ENCODE data around the gene ADGRF5.
"Not testable (repeated sequence)": the region's sequence is repeated elsewhere in the genome, so short reads cannot be mapped to it uniquely, and the experiment has no call there.

ADGRF5 gene

DNA sequence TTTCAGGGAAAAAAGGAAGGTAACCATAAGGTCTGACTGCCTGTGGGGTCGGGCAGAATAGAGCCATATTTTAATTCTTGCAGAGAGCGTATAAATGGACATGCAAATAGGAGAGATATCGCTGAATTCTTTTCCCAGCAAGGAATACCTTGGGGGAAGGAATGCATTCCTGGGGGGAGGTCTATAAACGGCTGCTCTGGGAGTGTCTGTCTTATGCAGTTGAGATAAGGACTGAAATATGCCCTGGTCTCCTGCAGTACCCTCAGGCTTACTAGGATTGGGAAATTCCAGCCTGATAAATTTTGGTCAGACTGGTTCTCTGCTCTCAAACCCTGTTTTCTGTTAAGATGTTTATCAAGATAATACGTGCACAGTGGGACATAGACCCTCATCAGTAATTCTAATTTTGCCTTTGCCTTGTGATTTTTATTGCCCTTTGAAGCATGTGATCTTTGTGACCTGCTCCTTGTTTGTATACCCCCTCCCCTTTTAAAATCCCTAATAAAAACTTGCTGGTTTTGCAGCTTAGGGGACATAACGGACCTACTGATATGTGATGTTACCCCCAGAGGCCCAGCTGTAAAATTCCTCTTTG, 79.4 kb downstream of the ADGRF5 start:
- not testable (repeated sequence) for H3K4me1 Mint-ChIP-seq (ENCODE audit: low read depth)

DNA sequence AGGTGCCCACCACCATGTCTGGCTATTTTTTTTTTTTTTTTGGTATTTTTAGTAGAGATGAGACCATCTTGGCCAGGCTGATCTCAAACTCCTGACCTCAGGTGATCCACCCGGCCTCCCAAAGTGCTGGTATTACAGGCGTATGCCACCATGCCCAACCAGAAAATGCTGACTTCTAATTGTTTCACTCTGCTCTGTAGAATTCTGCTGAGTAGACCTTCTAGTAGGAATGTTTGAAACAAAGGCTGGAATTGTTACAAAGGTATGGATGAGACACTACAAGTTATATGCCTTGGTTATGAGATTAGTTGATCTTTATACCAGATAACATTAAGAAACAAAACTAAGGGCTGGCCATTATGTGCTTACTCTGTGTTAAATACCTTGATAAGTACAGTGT, 83.7 kb downstream of the ADGRF5 start:
- H3K9me3 Mint-ChIP-seq (ENCODE audit: low read depth), result peaks cover 13% of the 10 kb centered on the region
- H3K27ac Mint-ChIP-seq, result no peak overlapping the region
- no peaks in the 10 kb centered on the region for H3K36me3 Mint-ChIP-seq
- H3K4me3 Mint-ChIP-seq, result no peak overlapping the region
- H3K4me1 Mint-ChIP-seq (ENCODE audit: low read depth), result no peaks in the 10 kb centered on the region
- peaks cover 3% of the 10 kb centered on the region for H3K27me3 Mint-ChIP-seq

More for the DNA sequence above, 79.4 kb downstream of the ADGRF5 start:
- not testable (repeated sequence) for H3K36me3 Mint-ChIP-seq, H3K27me3 Mint-ChIP-seq, H3K4me3 Mint-ChIP-seq, H3K27ac Mint-ChIP-seq
- H3K9me3 Mint-ChIP-seq (ENCODE audit: low read depth), result peaks cover 13% of the 10 kb centered on the region

DNA sequence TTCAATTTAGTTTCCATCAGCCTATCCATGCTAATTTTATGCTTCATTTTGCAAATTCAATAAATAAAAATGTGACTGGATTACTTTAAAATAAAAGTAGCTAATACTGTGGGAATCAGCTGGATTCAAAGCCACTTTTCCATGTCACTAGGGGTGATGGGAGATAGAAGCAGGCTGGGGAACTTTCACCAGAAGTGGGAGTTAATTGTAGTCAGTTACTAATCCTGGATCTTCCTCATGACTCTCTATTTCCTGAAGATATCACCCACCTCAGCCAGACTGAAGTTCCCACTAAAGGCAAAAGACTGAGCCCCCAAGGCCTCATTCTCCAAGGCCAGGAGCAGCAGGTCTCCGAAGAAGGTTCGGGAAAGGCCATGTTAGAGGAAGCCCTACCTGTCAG, 86.7 kb downstream of the ADGRF5 start:
- not testable (repeated sequence) for H3K27me3 Mint-ChIP-seq; H3K4me1 Mint-ChIP-seq (ENCODE audit: low read depth); H3K27ac Mint-ChIP-seq; H3K4me3 Mint-ChIP-seq; H3K36me3 Mint-ChIP-seq; H3K9me3 Mint-ChIP-seq (ENCODE audit: low read depth)

DNA sequence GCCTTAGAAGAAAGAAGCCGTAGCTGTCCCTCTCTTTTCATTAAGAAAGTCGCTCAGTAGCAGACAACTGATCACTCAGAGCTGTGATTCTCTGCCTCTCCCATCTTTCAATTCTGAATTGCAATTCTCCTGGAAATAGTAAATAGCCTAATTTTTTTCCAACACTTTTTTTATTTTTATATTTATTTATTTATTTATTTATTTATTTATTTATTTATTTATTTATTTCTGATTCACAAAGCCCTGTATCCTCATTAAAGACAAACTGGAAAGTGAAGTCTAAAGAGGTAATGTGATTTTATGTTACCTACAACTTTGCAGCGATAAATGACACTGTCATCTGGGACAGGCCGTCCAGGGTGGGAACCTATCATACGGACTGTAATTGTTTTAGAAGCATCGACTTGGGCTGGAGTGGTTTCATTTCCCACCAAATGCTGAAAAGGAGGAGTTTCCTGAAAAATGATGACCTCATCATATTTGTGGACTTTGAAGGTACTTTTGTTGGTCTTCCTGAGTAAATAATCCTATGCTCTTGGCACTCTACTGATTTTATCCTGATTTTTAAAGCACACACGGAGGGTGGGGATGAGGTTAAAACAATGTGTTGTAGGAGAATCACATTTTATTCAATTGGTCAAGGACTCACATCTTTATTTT, 87.4 kb downstream of the ADGRF5 start:
- not testable (repeated sequence) for H3K9me3 Mint-ChIP-seq (ENCODE audit: low read depth); H3K27ac Mint-ChIP-seq; H3K4me3 Mint-ChIP-seq; H3K27me3 Mint-ChIP-seq; H3K36me3 Mint-ChIP-seq; H3K4me1 Mint-ChIP-seq (ENCODE audit: low read depth)

DNA sequence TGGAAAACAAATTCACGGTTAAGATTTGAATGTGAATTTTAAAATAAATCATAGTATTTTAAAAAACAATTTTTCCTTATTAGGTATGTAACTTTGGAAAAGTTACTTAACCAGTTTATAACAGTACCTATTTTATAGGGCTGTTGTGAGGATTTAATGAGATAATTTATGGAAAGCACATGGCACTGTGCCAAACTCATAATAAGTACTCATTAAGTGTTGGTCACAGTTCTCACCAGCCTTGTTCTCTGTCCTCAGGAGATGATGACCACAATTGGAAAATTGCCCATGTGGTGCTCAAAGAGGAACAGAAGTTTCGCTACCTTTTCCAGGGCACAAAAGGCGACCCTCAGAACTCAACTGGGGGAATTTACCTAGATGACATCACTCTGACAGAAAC, 88.9 kb downstream of the ADGRF5 start:
- H3K36me3 Mint-ChIP-seq, result no peaks in the 10 kb centered on the region
- peaks cover 4% of the 10 kb centered on the region for H3K27me3 Mint-ChIP-seq
- H3K9me3 Mint-ChIP-seq (ENCODE audit: low read depth), result no peaks in the 10 kb centered on the region
- H3K27ac Mint-ChIP-seq, result no peak overlapping the region
- H3K4me3 Mint-ChIP-seq, result no peak overlapping the region
- no peaks in the 10 kb centered on the region for H3K4me1 Mint-ChIP-seq (ENCODE audit: low read depth)

DNA sequence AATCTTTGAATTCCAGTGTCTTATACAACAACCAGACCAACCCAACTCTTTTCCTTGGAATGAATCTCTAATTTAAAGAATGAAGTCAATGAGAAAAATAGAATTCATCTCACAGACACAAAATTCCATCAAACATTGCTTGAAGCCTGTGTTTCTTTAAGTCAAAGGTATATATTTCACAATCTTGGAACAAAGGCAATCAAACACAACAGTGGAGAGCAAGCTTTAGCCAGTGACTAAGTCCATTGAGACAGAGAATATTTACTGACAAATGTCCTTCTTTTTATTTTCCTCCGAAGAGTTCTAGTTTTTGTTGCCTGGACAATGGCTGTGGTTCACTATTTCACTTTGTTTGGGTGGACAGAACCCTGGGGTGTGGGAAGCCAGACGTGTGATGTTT, 92.8 kb downstream of the ADGRF5 start:
- Mint-ChIP-seq H3K9me3 (ENCODE audit: low read depth) (no peaks in the 10 kb centered on the region), H3K4me1 (ENCODE audit: low read depth) (no peaks in the 10 kb centered on the region), H3K27ac (no peak overlapping the region), H3K27me3 (peaks cover 4% of the 10 kb centered on the region), H3K4me3 (no peak overlapping the region), H3K36me3 (no peaks in the 10 kb centered on the region)

DNA sequence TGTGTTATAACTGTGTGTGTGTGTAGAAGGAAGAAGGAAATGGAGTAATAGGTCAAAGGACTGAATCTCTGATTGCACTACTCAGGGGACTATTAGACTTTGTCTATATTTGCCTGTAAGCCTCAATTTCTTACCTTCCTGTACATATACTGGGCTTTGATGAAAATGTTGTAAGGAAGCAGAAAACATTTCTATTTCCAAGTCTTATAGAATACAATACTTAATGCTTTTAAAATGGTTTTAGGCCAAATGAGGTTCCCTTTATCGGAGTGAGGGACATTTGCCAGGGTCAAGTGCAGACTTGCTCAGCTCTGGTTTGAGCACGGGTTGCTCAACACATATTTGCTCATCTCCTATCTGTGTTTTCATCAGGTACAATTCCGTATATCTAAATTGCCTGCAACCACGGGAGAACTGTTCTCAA, 100.3 kb downstream of the ADGRF5 start:
- H3K27ac Mint-ChIP-seq, result no peak overlapping the region
- no peaks in the 10 kb centered on the region for H3K36me3 Mint-ChIP-seq
- no peaks in the 10 kb centered on the region for H3K9me3 Mint-ChIP-seq (ENCODE audit: low read depth)
- H3K4me1 Mint-ChIP-seq (ENCODE audit: low read depth), result no peaks in the 10 kb centered on the region
- H3K27me3 Mint-ChIP-seq, result peaks cover 9% of the 10 kb centered on the region
- no peak overlapping the region for H3K4me3 Mint-ChIP-seq

DNA sequence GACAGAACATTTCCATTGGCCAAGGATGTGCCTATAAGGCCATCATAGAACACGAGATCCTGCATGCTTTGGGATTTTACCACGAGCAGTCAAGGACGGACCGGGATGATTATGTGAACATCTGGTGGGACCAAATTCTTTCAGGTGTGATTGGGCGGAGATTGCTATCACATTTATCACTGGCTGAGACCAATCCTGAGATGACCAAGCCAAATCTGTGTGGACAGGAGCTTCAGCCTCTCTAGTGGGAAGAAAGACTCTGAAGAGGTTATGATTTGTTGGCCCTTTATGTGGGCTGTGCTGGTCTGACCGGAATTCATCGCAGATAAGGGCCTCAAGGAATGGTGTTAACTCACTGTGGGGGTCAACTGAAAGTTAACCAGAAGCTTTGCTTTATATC, 102.2 kb downstream of the ADGRF5 start:
- Mint-ChIP-seq H3K4me1 (ENCODE audit: low read depth) (no peaks in the 10 kb centered on the region), H3K27ac (no peak overlapping the region), H3K27me3 (peaks cover 14% of the 10 kb centered on the region), H3K4me3 (no peak overlapping the region), H3K9me3 (ENCODE audit: low read depth) (no peaks in the 10 kb centered on the region), H3K36me3 (no peaks in the 10 kb centered on the region)

DNA sequence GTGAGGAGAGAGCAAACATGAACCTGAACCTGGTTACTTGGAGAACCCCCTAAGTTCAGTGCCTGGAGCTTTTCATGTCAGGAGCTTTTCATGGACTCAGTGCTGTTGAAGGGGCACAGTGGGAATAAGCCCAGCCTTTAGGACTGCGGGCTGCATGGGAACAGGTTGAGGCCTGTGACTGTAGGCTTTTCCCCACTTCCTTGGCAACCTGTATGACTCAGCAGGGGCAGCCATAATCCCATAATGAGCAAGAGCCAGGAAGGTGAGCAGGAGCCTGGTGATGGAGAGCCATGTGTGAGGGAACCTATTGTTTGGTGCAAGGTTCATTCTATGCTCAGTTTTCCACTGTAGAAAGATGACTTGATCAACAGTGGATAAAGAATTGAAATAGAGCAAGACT, 105.1 kb downstream of the ADGRF5 start:
- H3K27me3 Mint-ChIP-seq, result peaks cover 23% of the 10 kb centered on the region
- no peak overlapping the region for H3K27ac Mint-ChIP-seq
- H3K4me3 Mint-ChIP-seq, result no peak overlapping the region
- no peaks in the 10 kb centered on the region for H3K9me3 Mint-ChIP-seq (ENCODE audit: low read depth)
- H3K4me1 Mint-ChIP-seq (ENCODE audit: low read depth), result no peaks in the 10 kb centered on the region
- H3K36me3 Mint-ChIP-seq, result no peaks in the 10 kb centered on the region

DNA sequence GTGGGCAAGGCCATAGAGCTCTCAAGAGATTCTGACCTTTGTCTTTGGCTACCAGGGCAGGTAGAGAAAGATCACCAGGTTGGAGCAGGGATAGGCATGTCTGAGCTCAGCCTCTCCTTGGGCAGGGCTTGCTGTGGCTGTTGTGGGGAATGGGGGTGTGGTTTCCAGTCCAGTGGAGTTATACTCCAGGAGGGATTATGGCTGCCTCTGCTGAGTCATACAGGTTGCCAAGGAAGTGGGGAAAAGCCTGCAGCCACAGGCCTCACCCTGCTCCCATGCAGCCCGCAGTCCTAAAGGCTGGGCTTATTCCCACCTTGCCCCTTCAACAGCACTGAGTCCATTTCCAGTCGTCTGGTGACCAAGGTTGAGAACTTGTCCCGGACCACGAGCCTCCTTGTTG, 106.6 kb downstream of the ADGRF5 start:
- H3K27ac Mint-ChIP-seq, result no peak overlapping the region
- H3K27me3 Mint-ChIP-seq, result peaks cover 23% of the 10 kb centered on the region
- H3K9me3 Mint-ChIP-seq (ENCODE audit: low read depth), result no peaks in the 10 kb centered on the region
- no peaks in the 10 kb centered on the region for H3K4me1 Mint-ChIP-seq (ENCODE audit: low read depth)
- no peak overlapping the region for H3K4me3 Mint-ChIP-seq
- H3K36me3 Mint-ChIP-seq, result no peaks in the 10 kb centered on the region

DNA sequence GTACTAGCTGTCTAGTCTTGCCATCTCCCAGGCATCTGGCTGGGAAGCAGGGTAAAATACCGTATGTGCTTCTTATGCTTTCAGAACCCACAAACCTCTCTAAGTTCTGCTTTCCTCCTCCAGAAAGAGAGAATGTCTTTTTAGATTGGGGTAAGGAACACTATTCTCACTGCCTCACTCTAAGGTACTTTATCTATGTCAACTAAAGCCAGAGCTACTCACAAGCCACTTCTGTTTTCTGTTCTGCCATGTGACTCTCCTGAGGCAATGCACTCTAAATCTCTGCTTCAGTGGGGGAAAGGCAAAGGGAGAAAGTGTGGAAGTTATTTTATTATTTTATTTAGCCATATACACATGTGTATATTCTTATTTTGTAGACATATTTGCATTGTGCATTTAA, 112.9 kb downstream of the ADGRF5 start:
- no peaks in the 10 kb centered on the region for H3K9me3 Mint-ChIP-seq (ENCODE audit: low read depth)
- H3K4me1 Mint-ChIP-seq (ENCODE audit: low read depth), result no peaks in the 10 kb centered on the region
- no peak overlapping the region for H3K4me3 Mint-ChIP-seq
- H3K27me3 Mint-ChIP-seq, result peaks cover 19% of the 10 kb centered on the region
- H3K36me3 Mint-ChIP-seq, result no peaks in the 10 kb centered on the region
- no peak overlapping the region for H3K27ac Mint-ChIP-seq
